ENCODE data around the gene TIGD6.
A peak's percentile ranks its signal among the peaks of the same experiment; 100 is the strongest.

The TIGD6 gene

GRCh38 chr5:150024346-150024984 is 24.0 kb upstream of the TIGD6 start:
- H3K4me3 ChIP-seq (ENCODE audit: low read length): no peak overlapping the region
- TF ChIP-seq CTCF (conservative IDR thresholded peaks at IDR 0.05; ENCODE audit: low read length): peak; percentile 19; the same call in 1 of the 2 replicates
- DNase-seq (ENCODE audit: low read depth): no peak

- no peak for TF ChIP-seq CTCF (conservative IDR thresholded peaks at IDR 0.05; ENCODE audit: low read length)
- DNase-seq (ENCODE audit: low read depth): no peak
- no peak overlapping the region for H3K4me3 ChIP-seq (ENCODE audit: low read length)
Observed at GRCh38 chr5:150023136-150023535, 22.7 kb upstream of the TIGD6 start.

- no peak for DNase-seq (ENCODE audit: low read depth)
- no peak for TF ChIP-seq CTCF (conservative IDR thresholded peaks at IDR 0.05; ENCODE audit: low read length)
- no peak overlapping the region for H3K4me3 ChIP-seq (ENCODE audit: low read length)
Observed at GRCh38 chr5:150022681-150023080, 22.2 kb upstream of the TIGD6 start.

- peak; percentile 92 for DNase-seq (ENCODE audit: low read depth)
- no peak overlapping the region for H3K4me3 ChIP-seq (ENCODE audit: low read length)
- TF ChIP-seq CTCF (conservative IDR thresholded peaks at IDR 0.05; ENCODE audit: low read length): no peak
Observed at GRCh38 chr5:150022158-150022531, 21.7 kb upstream of the TIGD6 start.

- no peak for DNase-seq (ENCODE audit: low read depth)
- no peak overlapping the region for H3K4me3 ChIP-seq (ENCODE audit: low read length)
- TF ChIP-seq CTCF (conservative IDR thresholded peaks at IDR 0.05; ENCODE audit: low read length): no peak
Observed at GRCh38 chr5:150021491-150022157, 21.2 kb upstream of the TIGD6 start.

GRCh38 chr5:150020249-150020648 is 19.8 kb upstream of the TIGD6 start:
- no peak for DNase-seq (ENCODE audit: low read depth)
- TF ChIP-seq CTCF (conservative IDR thresholded peaks at IDR 0.05; ENCODE audit: low read length): no peak
- H3K4me3 ChIP-seq (ENCODE audit: low read length): no peak overlapping the region
